ENCODE results near the gene TDRD5. TPM values are rescaled to one million over a fixed set of nuclear protein-coding genes. Genes with fewer than 3 reads are reported as not detected.

TDRD5 gene
- total and polyA plus RNA-seq, 12 donors = 0.07 TPM; not detected in 11

- DNase-seq = no peak
- peaks cover 0 to 21% (median 0%) of the 10 kb centered on the region in 11 donors for H3K9me3 ChIP-seq
- no peak overlapping the region for H3K27ac ChIP-seq
- intact Hi-C loops (cut with DNase I) = no loop called here
- peak in 4 of 9 donors; percentile 26 to 48 (median 34) for TF ChIP-seq CTCF (IDR thresholded peaks at IDR 0.05)
- no peak for ATAC-seq
- H3K4me3 ChIP-seq = no peak overlapping the region
- H3K27me3 ChIP-seq = peaks cover 0 to 28% (median 11%) of the 10 kb centered on the region in 7 donors
- H3K36me3 ChIP-seq = no peaks in the 10 kb centered on the region
- H3K4me1 ChIP-seq = peaks cover 0 to 3% (median 0%) of the 10 kb centered on the region in 9 donors
Measured at GRCh38 chr1:179599623-179600249, 8.1 kb downstream of the TDRD5 start.

- WGBS, 2 donors = 83 to 93% methylated on average over 1 of the region's 1 CpG
- Histone ChIP-seq H3K27ac (no peak overlapping the region), H3K9me3 (peaks cover 0 to 21% (median 0%) of the 10 kb centered on the region in 11 donors), H3K27me3 (peaks cover 0 to 28% (median 9%) of the 10 kb centered on the region in 7 donors), H3K36me3 (no peaks in the 10 kb centered on the region), H3K4me1 (peaks cover 0 to 3% (median 0%) of the 10 kb centered on the region in 9 donors), H3K4me3 (no peak overlapping the region)
- DNase-seq (no peak), ATAC-seq (no peak)
- TF ChIP-seq CTCF (IDR thresholded peaks at IDR 0.05) = no peak
- intact Hi-C loops (cut with DNase I) = no loop called here
Measured at GRCh38 chr1:179601093-179601492, 9.5 kb downstream of the TDRD5 start.

GRCh38 chr1:179612361-179612760, 20.7 kb downstream of the TDRD5 start:
- no peak for ATAC-seq
- H3K27ac ChIP-seq = no peak overlapping the region
- no peaks in the 10 kb centered on the region for H3K9me3 ChIP-seq
- H3K4me3 ChIP-seq = no peak overlapping the region
- intact Hi-C loops (cut with DNase I) = no loop called here
- DNase-seq = no peak
- TF ChIP-seq CTCF (IDR thresholded peaks at IDR 0.05) = no peak
- no peaks in the 10 kb centered on the region for H3K4me1 ChIP-seq
- peaks cover 0 to 37% (median 0%) of the 10 kb centered on the region in 7 donors for H3K27me3 ChIP-seq
- H3K36me3 ChIP-seq = no peaks in the 10 kb centered on the region
- WGBS, 2 donors = 73 to 83% methylated on average over 3 of the region's 3 CpGs

GRCh38 chr1:179630719-179631118, 39.1 kb downstream of the TDRD5 start:
- intact Hi-C loops (cut with DNase I) = no loop called here
- 85 to 89% methylated on average over 2 of the region's 2 CpGs for WGBS, 2 donors
- no peak for ATAC-seq
- H3K4me3 ChIP-seq = no peak overlapping the region
- H3K4me1 ChIP-seq = no peaks in the 10 kb centered on the region
- no peak overlapping the region for H3K27ac ChIP-seq
- no peaks in the 10 kb centered on the region for H3K36me3 ChIP-seq
- no peaks in the 10 kb centered on the region for H3K27me3 ChIP-seq
- H3K9me3 ChIP-seq = no peaks in the 10 kb centered on the region
- TF ChIP-seq CTCF (IDR thresholded peaks at IDR 0.05) = no peak
- DNase-seq = no peak

All from heart right ventricle (tissue), 16 donors.